ENCODE measurements around the gene GALNT5.
A peak's percentile ranks its signal among the peaks of the same experiment; 100 is the strongest.
"Not testable (repeated sequence)": the region's sequence is repeated elsewhere in the genome, so short reads cannot be mapped to it uniquely, and the experiment has no call there.

Gene GALNT5

GRCh38 chr2:157334335-157334734 is 76.8 kb downstream of the GALNT5 start:
- TF ChIP-seq CTCF (IDR thresholded peaks at IDR 0.05; ENCODE audit: low read depth, low read length, missing control alignments): no peak
- in situ Hi-C loops (cut with HindIII; ENCODE audit: low sequenced_read_pairs): no loop called here
- no peak for DNase-seq (ENCODE audit: low read depth)
- no peak overlapping the region for H3K4me3 ChIP-seq (ENCODE audit: low read depth, low read length)

- no peak for TF ChIP-seq CTCF (IDR thresholded peaks at IDR 0.05; ENCODE audit: low read depth, low read length, missing control alignments)
- in situ Hi-C loops (cut with HindIII; ENCODE audit: low sequenced_read_pairs): no loop called here
- no peak overlapping the region for H3K4me3 ChIP-seq (ENCODE audit: low read depth, low read length)
- DNase-seq (ENCODE audit: low read depth): no peak
Observed at GRCh38 chr2:157334797-157335196, 77.3 kb downstream of the GALNT5 start.

GRCh38 chr2:157336137-157337010 is 78.9 kb downstream of the GALNT5 start:
- H3K4me3 ChIP-seq (ENCODE audit: low read depth, low read length): no peak overlapping the region
- in situ Hi-C loops (cut with HindIII; ENCODE audit: low sequenced_read_pairs): no loop called here
- DNase-seq (ENCODE audit: low read depth): peak; percentile 6
- TF ChIP-seq CTCF (IDR thresholded peaks at IDR 0.05; ENCODE audit: low read depth, low read length, missing control alignments): peak; percentile 67

GRCh38 chr2:157337978-157338377 is 80.5 kb downstream of the GALNT5 start:
- DNase-seq (ENCODE audit: low read depth): no peak
- no peak overlapping the region for H3K4me3 ChIP-seq (ENCODE audit: low read depth, low read length)
- no peak for TF ChIP-seq CTCF (IDR thresholded peaks at IDR 0.05; ENCODE audit: low read depth, low read length, missing control alignments)
- in situ Hi-C loops (cut with HindIII; ENCODE audit: low sequenced_read_pairs): no loop called here

GRCh38 chr2:157339965-157340655 is 82.6 kb downstream of the GALNT5 start:
- in situ Hi-C loops (cut with HindIII; ENCODE audit: low sequenced_read_pairs): no loop called here
- no peak overlapping the region for H3K4me3 ChIP-seq (ENCODE audit: low read depth, low read length)
- peak; percentile 5 for DNase-seq (ENCODE audit: low read depth)
- TF ChIP-seq CTCF (IDR thresholded peaks at IDR 0.05; ENCODE audit: low read depth, low read length, missing control alignments): no peak

- DNase-seq (ENCODE audit: low read depth): peak; percentile 66
- in situ Hi-C loops (cut with HindIII; ENCODE audit: low sequenced_read_pairs); H3K4me3 ChIP-seq (ENCODE audit: low read depth, low read length): not testable (repeated sequence)
Observed at GRCh38 chr2:157341381-157341780, 83.9 kb downstream of the GALNT5 start.

All from astrocyte of the cerebellum (primary cell).